Measurements from ENCODE around the gene VRK2. TPM values are rescaled to one million over a fixed set of nuclear protein-coding genes. Genes with fewer than 3 reads are reported as not detected.
"Not testable (repeated sequence)": the region's sequence is repeated elsewhere in the genome, so short reads cannot be mapped to it uniquely, and the experiment has no call there.

Gene VRK2
- total RNA-seq, 1 experiment from 2014 or later: 25.4 TPM

DNA sequence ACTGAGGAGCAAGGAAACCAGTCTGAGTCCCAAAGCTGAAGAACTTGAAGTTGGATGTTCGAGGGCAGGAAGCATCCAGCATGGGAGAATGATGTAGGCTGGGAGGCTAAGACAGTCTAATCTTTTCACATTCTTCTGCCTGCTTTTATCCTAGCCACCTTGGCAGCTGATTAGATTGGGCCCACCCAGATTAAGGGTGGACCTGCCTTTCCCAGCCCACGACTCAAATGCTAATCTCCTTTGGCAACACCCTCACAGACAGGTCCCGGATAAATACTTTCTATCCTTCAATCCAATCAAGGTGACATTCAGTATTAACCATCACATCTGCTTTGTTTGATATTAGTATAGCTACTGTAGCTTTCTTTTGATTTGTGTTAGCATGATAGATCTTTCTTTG is 27.1 kb downstream of the VRK2 start:
- Mint-ChIP-seq H3K4me1 (ENCODE audit: low read depth, unreplicated experiment) (no peaks in the 10 kb centered on the region), H3K27me3 (ENCODE audit: unreplicated experiment) (no peaks in the 10 kb centered on the region), H3K9me3 (ENCODE audit: low read depth, unreplicated experiment) (peaks cover 4% of the 10 kb centered on the region), H3K36me3 (ENCODE audit: insufficient read depth, unreplicated experiment) (no peaks in the 10 kb centered on the region), H3K27ac (ENCODE audit: unreplicated experiment) (no peak overlapping the region), H3K4me3 (ENCODE audit: low read depth, unreplicated experiment) (no peak overlapping the region)
- no TSS peak for BruUV-seq (replicated peaks)
- CTCF ChIA-PET: no interaction called here
- TF ChIP-seq, protein P1, sequence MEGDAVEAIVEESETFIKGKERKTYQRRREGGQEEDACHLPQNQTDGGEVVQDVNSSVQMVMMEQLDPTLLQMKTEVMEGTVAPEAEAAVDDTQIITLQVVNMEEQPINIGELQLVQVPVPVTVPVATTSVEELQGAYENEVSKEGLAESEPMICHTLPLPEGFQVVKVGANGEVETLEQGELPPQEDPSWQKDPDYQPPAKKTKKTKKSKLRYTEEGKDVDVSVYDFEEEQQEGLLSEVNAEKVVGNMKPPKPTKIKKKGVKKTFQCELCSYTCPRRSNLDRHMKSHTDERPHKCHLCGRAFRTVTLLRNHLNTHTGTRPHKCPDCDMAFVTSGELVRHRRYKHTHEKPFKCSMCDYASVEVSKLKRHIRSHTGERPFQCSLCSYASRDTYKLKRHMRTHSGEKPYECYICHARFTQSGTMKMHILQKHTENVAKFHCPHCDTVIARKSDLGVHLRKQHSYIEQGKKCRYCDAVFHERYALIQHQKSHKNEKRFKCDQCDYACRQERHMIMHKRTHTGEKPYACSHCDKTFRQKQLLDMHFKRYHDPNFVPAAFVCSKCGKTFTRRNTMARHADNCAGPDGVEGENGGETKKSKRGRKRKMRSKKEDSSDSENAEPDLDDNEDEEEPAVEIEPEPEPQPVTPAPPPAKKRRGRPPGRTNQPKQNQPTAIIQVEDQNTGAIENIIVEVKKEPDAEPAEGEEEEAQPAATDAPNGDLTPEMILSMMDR (IDR thresholded peaks at IDR 0.05; ENCODE audit: unreplicated experiment): no peak
- intact Hi-C loops (cut with micrococcal nuclease; ENCODE audit: unreplicated experiment): no loop called here
- no peak for DNase-seq

DNA sequence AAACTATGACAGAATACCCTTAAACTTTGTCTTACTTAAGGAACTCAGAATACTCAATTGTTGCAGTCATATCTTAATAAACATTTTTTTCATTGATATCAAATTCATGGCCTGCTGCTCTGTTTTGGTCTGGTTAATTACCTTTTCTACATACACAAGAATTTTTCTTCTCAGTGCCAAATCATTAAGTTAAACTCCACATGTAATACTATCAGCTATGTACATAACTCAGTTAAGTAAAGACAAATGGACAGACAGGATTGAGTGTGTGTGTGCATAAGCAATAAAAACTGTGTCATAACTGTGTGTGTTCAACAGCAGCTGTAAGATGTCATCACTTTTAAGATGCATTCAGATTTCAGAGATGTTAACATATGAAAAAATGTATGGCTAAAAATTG is 34.4 kb downstream of the VRK2 start:
- TF ChIP-seq, protein P1 (IDR thresholded peaks at IDR 0.05; ENCODE audit: unreplicated experiment): no peak
- CTCF ChIA-PET: interaction anchor here (0.6 kb wide), 1 partner anchor 134 kb away, joined by 4 read pairs; no protein-coding TSS in a partner anchor
- intact Hi-C loops (cut with micrococcal nuclease; ENCODE audit: unreplicated experiment): no loop called here
- H3K27ac Mint-ChIP-seq (ENCODE audit: unreplicated experiment): no peak overlapping the region
- no peaks in the 10 kb centered on the region for H3K4me1 Mint-ChIP-seq (ENCODE audit: low read depth, unreplicated experiment)
- H3K9me3 Mint-ChIP-seq (ENCODE audit: low read depth, unreplicated experiment): peaks cover 4% of the 10 kb centered on the region
- no peaks in the 10 kb centered on the region for H3K36me3 Mint-ChIP-seq (ENCODE audit: insufficient read depth, unreplicated experiment)
- H3K27me3 Mint-ChIP-seq (ENCODE audit: unreplicated experiment): no peaks in the 10 kb centered on the region
- no TSS peak for BruUV-seq (replicated peaks)
- H3K4me3 Mint-ChIP-seq (ENCODE audit: low read depth, unreplicated experiment): no peak overlapping the region
- no peak for DNase-seq

GRCh38 chr2:58089081-58089480 is 42.5 kb downstream of the VRK2 start:
- Mint-ChIP-seq H3K36me3 (ENCODE audit: insufficient read depth, unreplicated experiment) (no peaks in the 10 kb centered on the region), H3K4me1 (ENCODE audit: low read depth, unreplicated experiment) (no peaks in the 10 kb centered on the region), H3K27ac (ENCODE audit: unreplicated experiment) (no peak overlapping the region), H3K4me3 (ENCODE audit: low read depth, unreplicated experiment) (no peak overlapping the region), H3K27me3 (ENCODE audit: unreplicated experiment) (no peaks in the 10 kb centered on the region), H3K9me3 (ENCODE audit: low read depth, unreplicated experiment) (peaks cover 3% of the 10 kb centered on the region)
- no TSS peak for BruUV-seq (replicated peaks)
- TF ChIP-seq, protein P1 (IDR thresholded peaks at IDR 0.05; ENCODE audit: unreplicated experiment): no peak
- DNase-seq: no peak
- intact Hi-C loops (cut with micrococcal nuclease; ENCODE audit: unreplicated experiment): no loop called here
- CTCF ChIA-PET: no interaction called here

GRCh38 chr2:58092772-58093171 is 46.2 kb downstream of the VRK2 start:
- H3K27me3 Mint-ChIP-seq (ENCODE audit: unreplicated experiment); intact Hi-C loops (cut with micrococcal nuclease; ENCODE audit: unreplicated experiment); H3K9me3 Mint-ChIP-seq (ENCODE audit: low read depth, unreplicated experiment); H3K4me1 Mint-ChIP-seq (ENCODE audit: low read depth, unreplicated experiment); H3K4me3 Mint-ChIP-seq (ENCODE audit: low read depth, unreplicated experiment); BruUV-seq (replicated peaks); DNase-seq; H3K27ac Mint-ChIP-seq (ENCODE audit: unreplicated experiment); H3K36me3 Mint-ChIP-seq (ENCODE audit: insufficient read depth, unreplicated experiment); CTCF ChIA-PET: not testable (repeated sequence)

DNA sequence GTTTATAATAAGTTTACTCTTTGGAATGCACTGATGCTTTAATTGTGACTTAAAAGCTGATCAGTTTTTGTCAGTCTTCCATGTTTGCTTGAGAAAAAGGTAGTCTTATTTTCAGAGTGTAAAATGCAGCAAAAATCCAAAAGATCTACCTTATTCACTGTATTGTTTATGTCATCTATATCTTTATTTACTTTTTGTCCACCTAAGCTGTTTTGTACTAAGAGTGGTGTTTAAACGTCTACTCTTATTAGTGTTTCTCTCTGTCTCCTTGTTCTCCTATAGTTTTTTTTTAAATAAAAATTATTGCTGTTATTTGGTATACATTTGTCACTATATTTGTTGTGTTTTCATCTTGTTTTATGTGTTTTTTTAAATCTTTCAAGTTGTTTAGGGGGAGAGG is 50.4 kb downstream of the VRK2 start:
- TF ChIP-seq, protein P1 (IDR thresholded peaks at IDR 0.05; ENCODE audit: unreplicated experiment): no peak
- DNase-seq: no peak
- Mint-ChIP-seq H3K9me3 (ENCODE audit: low read depth, unreplicated experiment) (no peaks in the 10 kb centered on the region), H3K27ac (ENCODE audit: unreplicated experiment) (no peak overlapping the region), H3K4me3 (ENCODE audit: low read depth, unreplicated experiment) (no peak overlapping the region), H3K4me1 (ENCODE audit: low read depth, unreplicated experiment) (no peaks in the 10 kb centered on the region), H3K36me3 (ENCODE audit: insufficient read depth, unreplicated experiment) (no peaks in the 10 kb centered on the region), H3K27me3 (ENCODE audit: unreplicated experiment) (no peaks in the 10 kb centered on the region)
- CTCF ChIA-PET: no interaction called here
- BruUV-seq (replicated peaks): no TSS peak
- intact Hi-C loops (cut with micrococcal nuclease; ENCODE audit: unreplicated experiment): no loop called here
